ENCODE measurements around the gene CD3G. TPM values are rescaled to one million over a fixed set of nuclear protein-coding genes. Genes with fewer than 3 reads are reported as not detected.

CD3G gene
- total RNA-seq, 1 experiment from 2014 or later = 0.15 TPM

GRCh38 chr11:118358071-118358470, 13.9 kb downstream of the CD3G start:
- Histone ChIP-seq H3K9me3 (ENCODE audit: control insufficient read depth, insufficient read depth, low read depth, low read length) (no peaks in the 10 kb centered on the region), H3K36me3 (ENCODE audit: control insufficient read depth, insufficient read depth, low read length) (peaks cover 4% of the 10 kb centered on the region; the same call in 1 of the 2 replicates), H3K27me3 (ENCODE audit: control insufficient read depth, insufficient read depth, low read length) (no peaks in the 10 kb centered on the region), H3K27ac (ENCODE audit: low read length) (no peak overlapping the region), H3K4me3 (ENCODE audit: low read depth in 2 of 2, low read length in 2 of 2) (no peak overlapping the region), H3K4me1 (ENCODE audit: control insufficient read depth, insufficient read depth, low read length) (peaks cover 9% of the 10 kb centered on the region; the same call in 1 of the 2 replicates)
- in situ Hi-C loops (cut with HindIII; ENCODE audit: low pct_unique_long_range_greater_than_20kb, low sequenced_read_pairs) = no loop called here
- BruUV-seq (replicated peaks) = no TSS peak
- intact Hi-C loops (cut with micrococcal nuclease; ENCODE audit: unreplicated experiment) = loop anchor here (5.0 kb wide), 1 partner anchor 216 kb away; no protein-coding TSS in a partner anchor
- ChIA-PET POLR2A (no interaction called here), CTCF (no interaction called here)
- TF ChIP-seq CTCF (IDR thresholded peaks at IDR 0.05) = no peak
- TF ChIP-seq REST (IDR thresholded peaks at IDR 0.05; ENCODE audit: insufficient read depth in 1 of 2, low read depth in 2 of 2, low read length in 1 of 2) = no peak
- TF ChIP-seq TCF7L2 (IDR thresholded peaks at IDR 0.05; ENCODE audit: low read depth, low read length) = no peak
- no peak for TF ChIP-seq POLR2AphosphoS5 (IDR thresholded peaks at IDR 0.05; ENCODE audit: low read depth, low read length)
- TF ChIP-seq SIN3A (IDR thresholded peaks at IDR 0.05; ENCODE audit: borderline replicate concordance, insufficient read depth, low read depth, low read length) = no peak
- no peak for DNase-seq (ENCODE audit: low read depth, low spot score)
- ATAC-seq = no peak

- peak within 1 kb of the TSS; percentile 55 to 99 for H3K4me3 ChIP-seq (ENCODE audit: low read depth in 2 of 2, low read length in 2 of 2)
- H3K36me3 ChIP-seq (ENCODE audit: control insufficient read depth, insufficient read depth, low read length) = peaks cover 4% of the 10 kb centered on the region; the same call in 1 of the 2 replicates
- BruUV-seq (replicated peaks) = no TSS peak
- CTCF ChIA-PET = no interaction called here
- TF ChIP-seq SIN3A (IDR thresholded peaks at IDR 0.05; ENCODE audit: borderline replicate concordance, insufficient read depth, low read depth, low read length) = peak; percentile 91
- TF ChIP-seq POLR2AphosphoS5 (IDR thresholded peaks at IDR 0.05; ENCODE audit: low read depth, low read length) = peak; percentile 95
- no peak for TF ChIP-seq REST (IDR thresholded peaks at IDR 0.05; ENCODE audit: insufficient read depth in 1 of 2, low read depth in 2 of 2, low read length in 1 of 2)
- no peaks in the 10 kb centered on the region for H3K27me3 ChIP-seq (ENCODE audit: control insufficient read depth, insufficient read depth, low read length)
- peak within 1 kb of the TSS; percentile 77 for H3K27ac ChIP-seq (ENCODE audit: low read length)
- intact Hi-C loops (cut with micrococcal nuclease; ENCODE audit: unreplicated experiment) = loop anchor here (5.0 kb wide), 1 partner anchor 217 kb away; no protein-coding TSS in a partner anchor
- ATAC-seq = peak; percentile 98
- in situ Hi-C loops (cut with HindIII; ENCODE audit: low pct_unique_long_range_greater_than_20kb, low sequenced_read_pairs) = no loop called here
- POLR2A ChIA-PET = no interaction called here
- peak; percentile 61 for DNase-seq (ENCODE audit: low read depth, low spot score)
- no peaks in the 10 kb centered on the region for H3K9me3 ChIP-seq (ENCODE audit: control insufficient read depth, insufficient read depth, low read depth, low read length)
- H3K4me1 ChIP-seq (ENCODE audit: control insufficient read depth, insufficient read depth, low read length) = peaks cover 9% of the 10 kb centered on the region; the same call in 1 of the 2 replicates
Observed at GRCh38 chr11:118359295-118359958, 15.3 kb downstream of the CD3G start, which contains the start of gene UBE4A. TSS of gene UBE4A (plus strand) at chr11:118359600. CDS start at chr11:118365081, 5,481 bp downstream.
